ENCODE measurements around the gene PLCB4.

GRCh38 chr20:9070304-9070703 is 1.4 kb downstream of the PLCB4 start:
- TF ChIP-seq CTCF (IDR thresholded peaks at IDR 0.05) = no peak
- TF ChIP-seq POLR2A (IDR thresholded peaks at IDR 0.05) = no peak
- TF ChIP-seq POLR2AphosphoS5 (IDR thresholded peaks at IDR 0.05) = no peak
